Transverse colon (tissue), 4 donors: ENCODE data around the gene SYT1.

Experiments
- EP300 ChIP-seq: sonication (generic); formaldehyde crosslinking; IDR thresholded peaks from one replicate; pipeline ENCODE4 v1.6.1; 2017; ENCODE audit warnings: antibody characterized with exemption, low read depth
- POLR2A ChIP-seq: fragments of 450-650 bp; IDR thresholded peaks from one replicate; pipeline ENCODE4 v1.6.1; 2016; ENCODE audit warnings: antibody characterized with exemption, mild to moderate bottlenecking, moderate library complexity
- POLR2AphosphoS5 ChIP-seq, 3 donors: sonication (generic); formaldehyde crosslinking; IDR thresholded peaks; one replicate each; pipeline ENCODE4 v1.6.1; 2016; ENCODE audit warnings: antibody characterized with exemption in 3 of 3
- TF ChIP-seq, protein P1 (sequence below), 5 experiments: fragments of 200-600 bp in 3 of 5; fragments of 450-650 bp in 2 of 5; sonication (generic) in 3 of 5; IDR thresholded peaks; 1 replicate in 2 of 5; 2 replicates in 3 of 5; pipeline ENCODE4 v1.5.1; 2016 to 2017; ENCODE audit warnings: antibody characterized with exemption in 5 of 5, inconsistent platforms in 3 of 5, mild to moderate bottlenecking in 2 of 5, moderate library complexity in 1 of 5

DNA sequence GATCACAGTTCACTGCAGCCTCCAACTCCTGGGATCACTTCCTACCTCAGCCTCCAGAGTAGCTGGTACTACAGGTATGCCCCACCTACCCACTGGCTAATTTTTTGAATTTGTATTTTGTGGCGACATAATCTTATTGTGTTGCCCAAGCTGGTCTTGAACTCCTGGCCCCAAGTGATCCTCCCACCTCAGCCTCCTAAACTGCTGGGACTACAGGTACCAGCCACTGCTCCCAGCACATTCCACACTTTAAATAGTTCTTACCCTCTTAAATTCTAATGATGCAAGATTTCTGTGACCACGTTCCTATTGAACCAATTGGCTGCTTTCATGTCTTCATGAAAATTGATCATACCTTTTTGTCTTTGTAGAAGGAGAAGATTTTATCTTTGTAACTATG lies 96.6 kb downstream of the SYT1 start:
- TF ChIP-seq EP300, result no peak
- TF ChIP-seq, protein P1, sequence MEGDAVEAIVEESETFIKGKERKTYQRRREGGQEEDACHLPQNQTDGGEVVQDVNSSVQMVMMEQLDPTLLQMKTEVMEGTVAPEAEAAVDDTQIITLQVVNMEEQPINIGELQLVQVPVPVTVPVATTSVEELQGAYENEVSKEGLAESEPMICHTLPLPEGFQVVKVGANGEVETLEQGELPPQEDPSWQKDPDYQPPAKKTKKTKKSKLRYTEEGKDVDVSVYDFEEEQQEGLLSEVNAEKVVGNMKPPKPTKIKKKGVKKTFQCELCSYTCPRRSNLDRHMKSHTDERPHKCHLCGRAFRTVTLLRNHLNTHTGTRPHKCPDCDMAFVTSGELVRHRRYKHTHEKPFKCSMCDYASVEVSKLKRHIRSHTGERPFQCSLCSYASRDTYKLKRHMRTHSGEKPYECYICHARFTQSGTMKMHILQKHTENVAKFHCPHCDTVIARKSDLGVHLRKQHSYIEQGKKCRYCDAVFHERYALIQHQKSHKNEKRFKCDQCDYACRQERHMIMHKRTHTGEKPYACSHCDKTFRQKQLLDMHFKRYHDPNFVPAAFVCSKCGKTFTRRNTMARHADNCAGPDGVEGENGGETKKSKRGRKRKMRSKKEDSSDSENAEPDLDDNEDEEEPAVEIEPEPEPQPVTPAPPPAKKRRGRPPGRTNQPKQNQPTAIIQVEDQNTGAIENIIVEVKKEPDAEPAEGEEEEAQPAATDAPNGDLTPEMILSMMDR (IDR thresholded peaks at IDR 0.05), result no peak
- no peak for TF ChIP-seq POLR2AphosphoS5 (IDR thresholded peaks at IDR 0.05)
- TF ChIP-seq POLR2A, result no peak
